ENCODE measurements around the gene REEP5.
"Not testable (repeated sequence)": the region's sequence is repeated elsewhere in the genome, so short reads cannot be mapped to it uniquely, and the experiment has no call there.

The REEP5 gene

GRCh38 chr5:112907166-112907631 lies 14.8 kb downstream of the REEP5 start:
- TF ChIP-seq, protein P1, sequence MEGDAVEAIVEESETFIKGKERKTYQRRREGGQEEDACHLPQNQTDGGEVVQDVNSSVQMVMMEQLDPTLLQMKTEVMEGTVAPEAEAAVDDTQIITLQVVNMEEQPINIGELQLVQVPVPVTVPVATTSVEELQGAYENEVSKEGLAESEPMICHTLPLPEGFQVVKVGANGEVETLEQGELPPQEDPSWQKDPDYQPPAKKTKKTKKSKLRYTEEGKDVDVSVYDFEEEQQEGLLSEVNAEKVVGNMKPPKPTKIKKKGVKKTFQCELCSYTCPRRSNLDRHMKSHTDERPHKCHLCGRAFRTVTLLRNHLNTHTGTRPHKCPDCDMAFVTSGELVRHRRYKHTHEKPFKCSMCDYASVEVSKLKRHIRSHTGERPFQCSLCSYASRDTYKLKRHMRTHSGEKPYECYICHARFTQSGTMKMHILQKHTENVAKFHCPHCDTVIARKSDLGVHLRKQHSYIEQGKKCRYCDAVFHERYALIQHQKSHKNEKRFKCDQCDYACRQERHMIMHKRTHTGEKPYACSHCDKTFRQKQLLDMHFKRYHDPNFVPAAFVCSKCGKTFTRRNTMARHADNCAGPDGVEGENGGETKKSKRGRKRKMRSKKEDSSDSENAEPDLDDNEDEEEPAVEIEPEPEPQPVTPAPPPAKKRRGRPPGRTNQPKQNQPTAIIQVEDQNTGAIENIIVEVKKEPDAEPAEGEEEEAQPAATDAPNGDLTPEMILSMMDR (IDR thresholded peaks at IDR 0.05; ENCODE audit: insufficient read depth, missing control alignments): no peak
- FAIRE-seq: no peak
- DNase-seq (ENCODE audit: insufficient read length, low spot score): no peak

DNA sequence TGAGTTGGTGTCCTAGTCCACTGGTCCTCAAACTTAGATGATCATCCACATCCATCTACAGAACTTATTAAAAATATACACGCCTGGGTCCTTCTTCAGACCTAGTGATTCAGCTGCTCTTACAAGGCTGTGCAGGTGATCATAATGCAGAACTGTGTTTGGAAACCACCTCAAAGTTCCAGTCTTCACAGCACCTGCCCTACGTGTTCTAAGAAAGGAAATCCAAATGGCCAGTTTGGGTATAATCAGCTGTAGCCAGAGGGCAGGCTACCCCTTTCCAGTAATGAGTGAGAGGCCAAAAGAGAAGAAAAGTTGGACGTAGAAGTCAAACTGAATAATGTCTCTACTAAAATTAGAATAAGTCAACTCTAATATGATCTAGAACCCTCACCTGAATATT lies 15.4 kb downstream of the REEP5 start:
- TF ChIP-seq, protein P1 (IDR thresholded peaks at IDR 0.05; ENCODE audit: insufficient read depth, missing control alignments): no peak
- DNase-seq (ENCODE audit: insufficient read length, low spot score): no peak
- no peak for FAIRE-seq

DNA sequence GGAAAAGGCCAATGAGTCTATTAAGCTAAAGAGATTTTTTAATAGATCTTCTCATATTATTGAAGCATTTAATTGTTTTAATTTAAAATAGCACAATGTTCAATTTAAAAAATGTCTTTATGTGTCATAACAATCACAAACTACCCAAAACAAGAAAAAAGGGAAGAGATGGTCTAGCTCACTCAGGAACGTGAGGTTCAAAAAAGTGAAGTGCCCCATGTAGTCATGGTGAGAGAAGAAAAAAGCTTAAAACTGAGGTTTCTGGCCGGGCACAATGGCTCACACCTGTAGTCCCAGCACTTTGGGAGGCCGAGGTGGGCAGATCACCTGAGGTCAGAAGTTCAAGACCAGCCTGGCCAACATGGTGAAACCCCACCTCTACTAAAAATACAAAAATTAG lies 17.0 kb downstream of the REEP5 start:
- FAIRE-seq; DNase-seq (ENCODE audit: insufficient read length, low spot score): not testable (repeated sequence)

DNA sequence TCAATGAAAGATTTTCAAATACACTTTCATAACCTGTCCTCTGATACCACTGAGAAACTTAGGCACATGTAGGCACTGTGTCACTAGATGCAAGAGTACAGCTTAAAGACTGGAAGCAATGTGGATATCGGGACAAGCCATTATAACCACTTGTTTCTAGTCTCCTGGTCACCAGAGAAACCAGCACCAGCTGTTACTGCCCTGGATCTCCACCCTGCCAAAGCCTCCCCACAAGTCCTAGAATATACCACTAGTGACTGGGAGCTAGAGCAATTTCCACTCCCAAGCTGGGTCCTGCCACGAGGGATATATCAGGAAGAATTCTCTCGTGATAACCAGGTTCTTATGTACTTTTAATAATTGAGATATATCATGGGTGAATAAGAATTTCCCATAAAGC lies 19.5 kb downstream of the REEP5 start:
- FAIRE-seq (no peak), DNase-seq (ENCODE audit: insufficient read length, low spot score) (no peak)
- TF ChIP-seq, protein P1 (IDR thresholded peaks at IDR 0.05; ENCODE audit: insufficient read depth, missing control alignments): no peak

GRCh38 chr5:112895682-112896081 lies 26.3 kb downstream of the REEP5 start:
- DNase-seq (ENCODE audit: insufficient read length, low spot score) (no peak), FAIRE-seq (no peak)
- TF ChIP-seq, protein P1 (IDR thresholded peaks at IDR 0.05; ENCODE audit: insufficient read depth, missing control alignments): no peak

DNA sequence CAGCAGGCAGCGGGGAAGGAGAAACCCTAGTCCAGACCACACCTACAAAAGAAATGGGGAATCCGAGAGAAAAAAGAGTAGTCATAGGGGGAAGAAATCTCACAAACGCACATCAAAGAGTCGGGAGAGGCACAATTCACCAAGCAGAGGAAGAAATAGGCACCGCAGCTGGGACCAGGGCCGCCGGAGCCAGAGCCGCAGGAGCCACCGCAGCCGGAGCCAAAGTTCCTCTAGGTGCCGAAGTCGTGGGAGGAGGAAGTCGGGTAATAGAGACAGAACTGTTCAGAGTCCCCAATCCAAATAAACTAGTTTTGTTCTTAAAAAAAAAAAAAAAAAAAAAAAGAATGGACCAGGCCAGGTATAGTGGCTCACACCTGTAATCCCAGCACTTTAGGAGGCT lies 29.3 kb downstream of the REEP5 start:
- TF ChIP-seq, protein P1 (IDR thresholded peaks at IDR 0.05; ENCODE audit: insufficient read depth, missing control alignments): no peak
- DNase-seq (ENCODE audit: insufficient read length, low spot score) (no peak), FAIRE-seq (no peak)

- FAIRE-seq; DNase-seq (ENCODE audit: insufficient read length, low spot score): not testable (repeated sequence)
These were observed 30.0 kb downstream of the REEP5 start for GRCh38 chr5:112892066-112892465.

- FAIRE-seq: no peak
These were observed 35.1 kb downstream of the REEP5 start for GRCh38 chr5:112886975-112887374.

More at GRCh38 chr5:112886975-112887374, 35.1 kb downstream of the REEP5 start:
- DNase-seq (ENCODE audit: insufficient read length, low spot score): no peak
- TF ChIP-seq, protein P1 (IDR thresholded peaks at IDR 0.05; ENCODE audit: insufficient read depth, missing control alignments): no peak

Data from D721Med (cell line).